ENCODE results near the gene BRAP.
"Not testable (repeated sequence)": the region's sequence is repeated elsewhere in the genome, so short reads cannot be mapped to it uniquely, and the experiment has no call there.

BRAP gene

GRCh38 chr12:111606767-111607230, 79.0 kb downstream of the BRAP start:
- no peak for DNase-seq

- DNase-seq: no peak
These were observed 79.6 kb downstream of the BRAP start for GRCh38 chr12:111605911-111606766.

GRCh38 chr12:111602857-111603256, 82.9 kb downstream of the BRAP start:
- DNase-seq: not testable (repeated sequence)

GRCh38 chr12:111602348-111602747, 83.4 kb downstream of the BRAP start:
- no peak for DNase-seq

- DNase-seq: not testable (repeated sequence)
These were observed 84.8 kb downstream of the BRAP start for GRCh38 chr12:111600986-111601385.

- no peak for DNase-seq
These were observed 85.5 kb downstream of the BRAP start for GRCh38 chr12:111600205-111600642.

- DNase-seq: peak; percentile 89
These were observed 86.1 kb downstream of the BRAP start for GRCh38 chr12:111599453-111600204.

- peak; percentile 72 for DNase-seq
These were observed 86.9 kb downstream of the BRAP start, which contains the start of gene ATXN2 for GRCh38 chr12:111598637-111599452. ATXN2 (minus strand) TSS chr12:111599315; CDS start chr12:111599034, 281 bp downstream.

GRCh38 chr12:111597831-111598636, 87.7 kb downstream of the BRAP start:
- peak; percentile 31 for DNase-seq

GRCh38 chr12:111596985-111597830, 88.5 kb downstream of the BRAP start:
- DNase-seq: peak; percentile 22

GRCh38 chr12:111595341-111595835, 90.4 kb downstream of the BRAP start:
- not testable (repeated sequence) for DNase-seq

Measured in activated naive CD4-positive, alpha-beta T cell treated with anti-CD3 and anti-CD28 coated beads, Interleukin-2, amount 50 U/mL, for 16 hours (primary cell).